K562 (cell line): ENCODE results near the gene TBR1. TPM values are rescaled to one million over a fixed set of nuclear protein-coding genes. Genes with fewer than 3 reads are reported as not detected.
A peak's percentile ranks its signal among the peaks of the same experiment; 100 is the strongest.

Experiments used
- ATAC-seq: fragments of 200-7000 bp; cut with Tn5 transposase; 3 replicates; pipeline ENCODE4 v1.9.1; 2020; ENCODE audit warnings: moderate library complexity
- BruUV-seq: library from RNA; stranded (reverse); fragments of 400-500 nt; replicated peaks from 2 replicates; lab custom pipeline; 2021; lab: Mats Ljungman, UMichigan
- CTCF ChIA-PET: fragments of 300-600 bp; formaldehyde crosslinking; extraction: SDS; loops from one replicate; lab custom pipeline; 2021; ENCODE audit warnings: low intra/inter-chr PET ratio; lab: Yijun Ruan, JAX
- POLR2A ChIA-PET: fragments of 300-600, 350-650 bp; sonication (Branson Sonifier 250); formaldehyde crosslinking; extraction: SDS; loops from one replicate; lab custom pipeline; 2021; ENCODE audit warnings: antibody characterized with exemption, inconsistent platforms; lab: Yijun Ruan, JAX
- DNase-seq, 4 experiments: peaks; one replicate each; pipeline versions ENCODE4 v3.0.0 to v3.0.0-alpha.2; 2011 to 2018; ENCODE audit warnings: low spot score in 3 of 4, mixed read lengths in 3 of 4; ENCODE audit errors: extremely low read depth in 1 of 4
- FAIRE-seq: peaks from 2 replicates; lab custom pipeline; 2011; peaks lifted over from hg19 to GRCh38; lab: Jason Lieb, UNC
- H2AFZ ChIP-seq: 2 replicates; pipeline ENCODE4 v1.6.0; 2011; ENCODE audit warnings: low read depth, low read length, control low read depth, inconsistent platforms
- H3K27ac ChIP-seq: fragments of 200-600 bp; 3 replicates; pipeline ENCODE4 v1.8.0; 2011; ENCODE audit warnings: low read depth, mild to moderate bottlenecking, control low read depth, inconsistent platforms, low read length, moderate library complexity, mixed read lengths; ENCODE audit errors: extremely low read depth
- H3K27me3 ChIP-seq, 2 experiments: fragments of 300-600 bp in 1 of 2; 2 replicates in 1 of 2; 3 replicates in 1 of 2; pipeline versions ENCODE4 v1.6.0 to v1.8.0; 2011; ENCODE audit warnings: inconsistent platforms in 2 of 2, low read length in 2 of 2, mild to moderate bottlenecking in 1 of 2, mixed read lengths in 1 of 2, moderate library complexity in 1 of 2; ENCODE audit not compliant: control insufficient read depth in 2 of 2, insufficient read depth in 2 of 2
- H3K36me3 ChIP-seq: fragments of 300-600 bp; 3 replicates; pipeline ENCODE4 v1.8.0; 2011; ENCODE audit warnings: mild to moderate bottlenecking, low read length, inconsistent platforms; ENCODE audit not compliant: control insufficient read depth, insufficient read depth
- H3K4me1 ChIP-seq, 2 experiments: fragments of 200-600 bp in 1 of 2; replicated peaks in 1 of 2; 2 replicates in 1 of 2; 3 replicates in 1 of 2; pipeline versions ENCODE4 v1.5.1 to v1.8.0; 2011; ENCODE audit warnings: inconsistent platforms in 2 of 2, low read length in 2 of 2, mild to moderate bottlenecking in 1 of 2, mixed read lengths in 1 of 2, moderate library complexity in 1 of 2; ENCODE audit not compliant: control insufficient read depth in 2 of 2, insufficient read depth in 2 of 2
- H3K4me2 ChIP-seq: 2 replicates; pipeline ENCODE4 v1.6.1; 2011; ENCODE audit warnings: low read length, control low read depth, inconsistent platforms, mixed read lengths; ENCODE audit not compliant: insufficient read depth
- H3K4me3 ChIP-seq: fragments of 200-600 bp; sonication (generic), shearing (Covaris generic); 2 replicates; pipeline ENCODE4 v1.5.1; 2016; ENCODE audit warnings: control low read depth, inconsistent platforms
- H3K79me2 ChIP-seq: fragments of 200-600 bp; 3 replicates; pipeline ENCODE4 v1.8.0; 2011; ENCODE audit warnings: low read length, inconsistent platforms; ENCODE audit not compliant: control insufficient read depth, insufficient read depth
- H3K9ac ChIP-seq, 2 experiments: 2 replicates each; pipeline versions ENCODE4 v1.6.0 to v1.6.1; 2011; ENCODE audit warnings: low read depth in 2 of 2, low read length in 2 of 2, control low read depth in 1 of 2, inconsistent platforms in 1 of 2, mild to moderate bottlenecking in 1 of 2, mixed read lengths in 1 of 2; ENCODE audit not compliant: insufficient read depth in 1 of 2
- H3K9me1 ChIP-seq: one replicate; pipeline ENCODE4 v1.6.0; 2011; ENCODE audit warnings: inconsistent platforms, mild to moderate bottlenecking, low read length, moderate library complexity; ENCODE audit not compliant: control insufficient read depth, insufficient read depth
- H3K9me3 ChIP-seq: replicated peaks from 2 replicates; pipeline ENCODE4 v1.5.1; 2011; ENCODE audit warnings: low read depth, low read length, inconsistent platforms; ENCODE audit not compliant: control insufficient read depth, insufficient read depth
- H4K20me1 ChIP-seq: replicated peaks from 2 replicates; pipeline ENCODE4 v1.6.1; 2011; ENCODE audit warnings: low read length, inconsistent platforms, mixed read lengths; ENCODE audit not compliant: control insufficient read depth, insufficient read depth
- ESRRA ChIP-seq: fragments of 450-650 bp; IDR thresholded peaks from 2 replicates; pipeline ENCODE4 v1.6.1; 2014; ENCODE audit warnings: low read depth, mild to moderate bottlenecking, moderate library complexity, borderline replicate concordance
- FOXA3 ChIP-seq, 2 experiments: fragments of 450-650 bp in 1 of 2; sonication (generic) in 1 of 2; formaldehyde crosslinking; IDR thresholded peaks in 1 of 2; conservative IDR thresholded peaks in 1 of 2; 2 replicates each; pipeline versions ENCODE4 v1.4.0 to v1.8.0; 2020 to 2022; ENCODE audit warnings: mild to moderate bottlenecking in 2 of 2, missing genetic modification reagents in 1 of 2
- PRPF4 ChIP-seq: fragments of 200-400 bp; formaldehyde crosslinking; IDR thresholded peaks from one replicate; pipeline ENCODE4 v1.6.1; 2017; ENCODE audit warnings: low read length, low read depth, mild to moderate bottlenecking; ENCODE audit not compliant: insufficient read depth, poor library complexity, severe bottlenecking
- PTBP1 ChIP-seq: fragments of 200-400 bp; formaldehyde crosslinking; IDR thresholded peaks from 2 replicates; pipeline ENCODE4 v1.6.1; 2017; ENCODE audit warnings: low read depth, low read length
- PTRF ChIP-seq: fragments of 450-650 bp; IDR thresholded peaks from 2 replicates; pipeline ENCODE4 v1.6.1; 2016; ENCODE audit warnings: mild to moderate bottlenecking, missing genetic modification characterization, missing compliant biosample characterization
- RAD21 ChIP-seq, 2 experiments: fragments of 250-450 bp in 1 of 2; fragments of 450-650 bp in 1 of 2; sonication (Bioruptor Pico) in 1 of 2; formaldehyde crosslinking in 1 of 2; IDR thresholded peaks in 1 of 2; conservative IDR thresholded peaks in 1 of 2; 2 replicates each; pipeline versions ENCODE4 v1.4.0 to v1.8.0; 2020 to 2022; ENCODE audit warnings: mild to moderate bottlenecking in 2 of 2, moderate library complexity in 1 of 2
- RAD51 ChIP-seq: fragments of 450-650 bp; IDR thresholded peaks from 2 replicates; pipeline ENCODE4 v1.7.1; 2016; ENCODE audit warnings: low read depth, mild to moderate bottlenecking, borderline replicate concordance
- SAFB2 ChIP-seq: fragments of 200-400 bp; formaldehyde crosslinking; IDR thresholded peaks from 2 replicates; pipeline ENCODE4 v1.6.1; 2018; ENCODE audit warnings: borderline replicate concordance, low read length, low read depth, moderate library complexity; ENCODE audit not compliant: severe bottlenecking
- THRAP3 ChIP-seq: fragments of 450-650 bp; IDR thresholded peaks from 2 replicates; pipeline ENCODE4 v1.6.1; 2016; ENCODE audit warnings: mild to moderate bottlenecking, inconsistent platforms, borderline replicate concordance
- WHSC1 ChIP-seq: IDR thresholded peaks from one replicate; pipeline ENCODE4 v1.6.1; 2012; ENCODE audit warnings: low read length, control low read depth, inconsistent platforms
- XRCC5 ChIP-seq: fragments of 200-400 bp; formaldehyde crosslinking; IDR thresholded peaks from 2 replicates; pipeline ENCODE4 v1.6.1; 2017; ENCODE audit warnings: low read depth, mild to moderate bottlenecking, low read length
- ZFPM2 ChIP-seq: fragments of 250-450 bp; sonication (Bioruptor Pico); IDR thresholded peaks from 2 replicates; pipeline ENCODE4 v1.5.1; 2022; ENCODE audit warnings: mild to moderate bottlenecking
- ZNF24 ChIP-seq: fragments of 450-650 bp; IDR thresholded peaks from 2 replicates; pipeline ENCODE4 v1.6.1; 2016
- WGBS: fragments of 100-300 bp; shearing (Covaris generic); methylation state at CpG from one replicate; pipeline ENCODE4 v1.1.6; 2016; ENCODE audit warnings: low coverage, mixed read lengths; ENCODE audit not compliant: insufficient coverage; ENCODE audit errors: missing lambda C conversion rate; 5-methylcytosine and 5-hydroxymethylcytosine counted together
- in situ Hi-C: fragments of 300-500 bp; cut with MboI; formaldehyde crosslinking; loops from 4 replicates; pipeline ENCODE4 v1.15.0; 2018; ENCODE audit warnings: inconsistent platforms, mixed read lengths
- intact Hi-C: fragments of 100-400 bp; cut with micrococcal nuclease; formaldehyde crosslinking; loops from 2 replicates; pipeline ENCODE4 v1.14.2; 2022
- polyA plus RNA-seq, 8 experiments: library from polyadenylated mRNA; depleted of rRNA in 4 of 8; stranded (reverse) in 5 of 8; unstranded in 3 of 8; fragments of >200 nt; fragmentation: Nextera tagmentation in 2 of 8; fragmentation: Illumina TruSeq in 1 of 8; extraction: Ambion mirVana in 2 of 8; extraction: Trizol in 1 of 8; gene quantifications; 2 replicates each; pipeline versions ENCODE4 v1.2.1 to v1.2.3, GENCODE V29; 2011 to 2014; ENCODE audit warnings: inconsistent platforms in 1 of 8, missing spikeins in 1 of 8
- total RNA-seq, 7 experiments: library from RNA; depleted of rRNA in 6 of 7; stranded (reverse); fragments of >200 nt in 6 of 7; fragmentation: Illumina TruSeq in 2 of 7; extraction: Trizol in 2 of 7; gene quantifications; 2 replicates each; pipeline versions ENCODE4 v1.2.1 to v1.2.3, GENCODE V29; 2011 to 2021; ENCODE audit warnings: low replicate concordance in 1 of 7
- TF ChIP-seq, protein P1 (sequence below), 3 experiments: fragments of 200-800 bp in 1 of 3; sonication (Bioruptor generic) in 1 of 3; sonication (generic) in 1 of 3; formaldehyde crosslinking in 1 of 3; IDR thresholded peaks; 2 replicates each; pipeline versions ENCODE4 v1.6.1 to v1.8.0; 2016 to 2022; ENCODE audit warnings: mild to moderate bottlenecking in 2 of 3, missing compliant biosample characterization in 2 of 3, missing genetic modification characterization in 2 of 3, missing genetic modification reagents in 1 of 3

Gene TBR1
- total and polyA plus RNA-seq, 9 of the 15 experiments (the other 6 are each of a cell fraction or from before 2014, with no cell fraction given) = 0.01 to 0.09 TPM; not detected in 7

DNA sequence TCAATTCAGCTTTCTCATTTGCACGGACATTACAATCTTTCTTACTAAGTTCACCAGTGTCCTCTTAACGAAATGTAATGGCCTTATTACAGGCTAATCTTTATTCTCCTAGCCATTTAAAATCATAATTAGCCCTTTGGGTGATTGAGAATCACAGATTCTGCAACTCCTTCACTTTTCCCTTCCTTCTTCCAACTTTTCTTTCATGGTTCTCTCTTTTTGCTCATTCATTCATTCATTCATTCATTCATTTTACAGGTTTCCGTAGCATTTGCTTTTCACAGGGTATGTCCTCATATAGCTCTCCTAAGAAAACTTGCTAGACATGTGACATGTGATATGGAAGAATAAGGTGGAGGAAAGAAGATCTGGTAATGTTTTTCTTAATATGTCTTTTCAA lies 16.0 kb downstream of the TBR1 start:
- DNase-seq = no peak
- CTCF ChIA-PET = no interaction called here
- Histone ChIP-seq H3K4me3 (no peak overlapping the region), H4K20me1 (no peaks in the 10 kb centered on the region), H3K9ac (no peak overlapping the region), H3K4me2 (no peak overlapping the region), H3K27me3 (peaks cover 13 to 14% of the 10 kb centered on the region in 2 experiments; a peak in 3 of 5 replicates), H3K4me1 (peaks cover 0 to 8% of the 10 kb centered on the region in 2 experiments; a peak in 2 of 5 replicates), H3K36me3 (no peaks in the 10 kb centered on the region), H3K9me1 (no peaks in the 10 kb centered on the region), H3K27ac (no peak overlapping the region), H3K9me3 (no peaks in the 10 kb centered on the region), H2AFZ (no peak overlapping the region), H3K79me2 (no peaks in the 10 kb centered on the region)
- no peak for ATAC-seq
- BruUV-seq = no TSS peak
- POLR2A ChIA-PET = no interaction called here
- no peak for FAIRE-seq
- TF ChIP-seq XRCC5 (no peak), ZNF24 (peak; percentile 62; the same call in 1 of the 2 replicates)
- 0% methylated on average over 3 of the region's 3 CpGs for WGBS
- intact Hi-C loops (no loop called here), in situ Hi-C loops (no loop called here)

DNA sequence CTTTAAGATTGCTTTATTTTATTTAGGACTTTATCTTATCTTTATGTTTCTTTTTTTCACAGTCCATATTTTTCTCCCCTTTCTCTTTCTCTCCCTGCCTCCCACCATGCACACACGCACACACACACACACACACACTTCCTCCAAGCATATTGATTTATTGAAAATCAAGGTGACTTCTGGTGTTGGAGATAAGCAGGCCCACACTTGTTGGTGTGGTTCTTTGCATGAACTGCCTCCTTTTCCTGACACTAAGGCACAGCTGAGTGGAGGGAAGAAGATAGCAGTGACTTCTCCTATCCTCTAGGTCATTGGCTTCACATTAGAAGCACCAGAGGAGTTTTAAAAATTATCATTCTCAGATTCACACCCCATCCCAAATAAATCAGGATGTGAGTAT lies 18.0 kb downstream of the TBR1 start:
- H3K79me2 ChIP-seq = no peaks in the 10 kb centered on the region
- H3K9me3 ChIP-seq = no peaks in the 10 kb centered on the region
- no peak overlapping the region for H3K27ac ChIP-seq
- H3K9me1 ChIP-seq = no peaks in the 10 kb centered on the region
- 0% methylated on average over 1 of the region's 1 CpG for WGBS
- no peak overlapping the region for H2AFZ ChIP-seq
- H3K27me3 ChIP-seq = no peaks in the 10 kb centered on the region; a peak in 1 of 5 replicates
- DNase-seq (no peak), FAIRE-seq (no peak), ATAC-seq (peak; percentile 60)
- intact Hi-C loops = no loop called here
- H3K36me3 ChIP-seq = no peaks in the 10 kb centered on the region
- no peak overlapping the region for H3K4me2 ChIP-seq
- POLR2A ChIA-PET = no interaction called here
- H3K9ac ChIP-seq = no peak overlapping the region
- BruUV-seq = no TSS peak
- H3K4me1 ChIP-seq = no peaks in the 10 kb centered on the region
- H4K20me1 ChIP-seq = no peaks in the 10 kb centered on the region
- no peak overlapping the region for H3K4me3 ChIP-seq
- CTCF ChIA-PET = interaction anchor here (0.7 kb wide), 1 partner anchor 353 kb away, joined by 4 read pairs; no protein-coding TSS in a partner anchor
- in situ Hi-C loops = no loop called here
- TF ChIP-seq, protein P1, sequence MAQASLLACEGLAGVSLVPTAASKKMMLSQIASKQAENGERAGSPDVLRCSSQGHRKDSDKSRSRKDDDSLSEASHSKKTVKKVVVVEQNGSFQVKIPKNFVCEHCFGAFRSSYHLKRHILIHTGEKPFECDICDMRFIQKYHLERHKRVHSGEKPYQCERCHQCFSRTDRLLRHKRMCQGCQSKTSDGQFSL (CRISPR knock-in tag; IDR thresholded peaks at IDR 0.05) = no peak
- TF ChIP-seq, protein P1 (tag; IDR thresholded peaks at IDR 0.05) = no peak
- TF ChIP-seq THRAP3 (no peak), SAFB2 (no peak), WHSC1 (no peak), ESRRA (no peak), PTBP1 (no peak), RAD51 (no peak), PRPF4 (no peak), FOXA3 (CRISPR knock-in tag; conservative IDR thresholded peaks at IDR 0.05 in 1 of 2, IDR thresholded peaks at IDR 0.05 in 1 of 2) (no peak), PTRF (tag) (no peak), RAD21 (CRISPR knock-in tag; conservative IDR thresholded peaks at IDR 0.05 in 1 of 2, IDR thresholded peaks at IDR 0.05 in 1 of 2) (no peak), ZFPM2 (CRISPR knock-in tag) (no peak)
